ENCODE results near the gene OSBPL3.

DNA sequence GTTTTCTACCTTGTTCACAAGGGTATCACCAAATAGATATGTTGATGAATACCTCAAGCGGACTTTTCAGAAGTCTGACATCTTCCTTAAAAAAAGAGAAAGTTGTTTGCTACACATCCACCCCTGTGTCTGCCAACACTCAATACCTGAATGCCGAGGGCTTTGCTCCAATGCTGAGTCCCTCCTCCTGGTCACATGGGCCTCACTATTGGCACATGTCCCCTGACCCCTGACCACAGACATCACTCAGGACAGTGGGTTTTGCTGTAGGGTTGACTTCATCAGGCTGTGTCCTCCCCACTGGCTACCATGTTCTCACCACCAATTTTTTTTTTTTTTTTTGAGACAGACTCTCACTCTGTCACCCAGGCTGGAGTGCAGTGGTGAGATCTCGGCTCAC is 76.4 kb downstream of the OSBPL3 start:
- TF ChIP-seq, protein P1, sequence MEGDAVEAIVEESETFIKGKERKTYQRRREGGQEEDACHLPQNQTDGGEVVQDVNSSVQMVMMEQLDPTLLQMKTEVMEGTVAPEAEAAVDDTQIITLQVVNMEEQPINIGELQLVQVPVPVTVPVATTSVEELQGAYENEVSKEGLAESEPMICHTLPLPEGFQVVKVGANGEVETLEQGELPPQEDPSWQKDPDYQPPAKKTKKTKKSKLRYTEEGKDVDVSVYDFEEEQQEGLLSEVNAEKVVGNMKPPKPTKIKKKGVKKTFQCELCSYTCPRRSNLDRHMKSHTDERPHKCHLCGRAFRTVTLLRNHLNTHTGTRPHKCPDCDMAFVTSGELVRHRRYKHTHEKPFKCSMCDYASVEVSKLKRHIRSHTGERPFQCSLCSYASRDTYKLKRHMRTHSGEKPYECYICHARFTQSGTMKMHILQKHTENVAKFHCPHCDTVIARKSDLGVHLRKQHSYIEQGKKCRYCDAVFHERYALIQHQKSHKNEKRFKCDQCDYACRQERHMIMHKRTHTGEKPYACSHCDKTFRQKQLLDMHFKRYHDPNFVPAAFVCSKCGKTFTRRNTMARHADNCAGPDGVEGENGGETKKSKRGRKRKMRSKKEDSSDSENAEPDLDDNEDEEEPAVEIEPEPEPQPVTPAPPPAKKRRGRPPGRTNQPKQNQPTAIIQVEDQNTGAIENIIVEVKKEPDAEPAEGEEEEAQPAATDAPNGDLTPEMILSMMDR (conservative IDR thresholded peaks at IDR 0.05 in 1 of 2, IDR thresholded peaks at IDR 0.05 in 1 of 2; ENCODE audit: extremely low read depth in 1 of 2, insufficient read depth in 1 of 2, low read depth in 1 of 2, low read length in 2 of 2) = no peak
- TF ChIP-seq EZH2 (IDR thresholded peaks at IDR 0.05; ENCODE audit: borderline replicate concordance, low read length) = no peak

Data from mammary epithelial cell (primary cell).